IPS DF 19.7 (cell line): ENCODE measurements around the gene HDGFL1.

Experiments used
- DNase-seq: peaks from one replicate; pipeline ENCODE4 v3.0.0-alpha.2; 2013; ENCODE audit warnings: low read depth, low spot score

Gene HDGFL1

GRCh38 chr6:22569281-22570184 is at the start of gene HDGFL1:
Gene HDGFL1, plus strand, starts transcription at chr6:22569566. Its CDS starts 10 bp downstream, at chr6:22569576.
- no peak for DNase-seq

- DNase-seq, result no peak
Observed at GRCh38 chr6:22521035-22521434, 48.3 kb upstream of the HDGFL1 start.

- no peak for DNase-seq
Observed at GRCh38 chr6:22526736-22527135, 42.6 kb upstream of the HDGFL1 start.

GRCh38 chr6:22529866-22530265 is 39.5 kb upstream of the HDGFL1 start:
- no peak for DNase-seq

- no peak for DNase-seq
Observed at GRCh38 chr6:22530506-22530905, 38.9 kb upstream of the HDGFL1 start.

GRCh38 chr6:22536122-22536521 is 33.2 kb upstream of the HDGFL1 start:
- DNase-seq, result no peak

GRCh38 chr6:22544476-22544875 is 24.9 kb upstream of the HDGFL1 start:
- DNase-seq, result no peak

- DNase-seq, result no peak
Observed at GRCh38 chr6:22545051-22545450, 24.3 kb upstream of the HDGFL1 start.

- DNase-seq, result no peak
Observed at GRCh38 chr6:22546236-22546635, 23.1 kb upstream of the HDGFL1 start.

- no peak for DNase-seq
Observed at GRCh38 chr6:22550971-22551670, 18.2 kb upstream of the HDGFL1 start.

GRCh38 chr6:22556266-22556665 is 13.1 kb upstream of the HDGFL1 start:
- no peak for DNase-seq

- DNase-seq, result no peak
Observed at GRCh38 chr6:22557007-22557406, 12.4 kb upstream of the HDGFL1 start.

- no peak for DNase-seq
Observed at GRCh38 chr6:22558288-22558882, 11.0 kb upstream of the HDGFL1 start.

- no peak for DNase-seq
Observed at GRCh38 chr6:22568854-22569253, 512 bp upstream of the HDGFL1 start.

- DNase-seq, result no peak
Observed at GRCh38 chr6:22570185-22570551, 802 bp downstream of the HDGFL1 start.

- no peak for DNase-seq
Observed at GRCh38 chr6:22575190-22575589, 5.8 kb downstream of the HDGFL1 start.

GRCh38 chr6:22579439-22579838 is 10.1 kb downstream of the HDGFL1 start:
- no peak for DNase-seq

- no peak for DNase-seq
Observed at GRCh38 chr6:22580337-22580736, 11.0 kb downstream of the HDGFL1 start.

GRCh38 chr6:22582417-22583205 is 13.2 kb downstream of the HDGFL1 start:
- no peak for DNase-seq

- DNase-seq, result no peak
Observed at GRCh38 chr6:22583230-22583629, 13.9 kb downstream of the HDGFL1 start.

- no peak for DNase-seq
Observed at GRCh38 chr6:22583927-22584326, 14.6 kb downstream of the HDGFL1 start.

- DNase-seq, result no peak
Observed at GRCh38 chr6:22589118-22589517, 19.8 kb downstream of the HDGFL1 start.
